ENCODE measurements around the gene TEX35. TPM values are rescaled to one million over a fixed set of nuclear protein-coding genes. Genes with fewer than 3 reads are reported as not detected.

The TEX35 gene
- total and polyA plus RNA-seq, 5 donors from 2014 or later = not detected

- Mint-ChIP-seq H3K27me3 (no peaks in the 10 kb centered on the region), H3K36me3 (no peaks in the 10 kb centered on the region), H3K27ac (no peak overlapping the region), H3K9me3 (peaks cover 0 to 1% (median 0%) of the 10 kb centered on the region in 7 donors), H3K4me1 (no peaks in the 10 kb centered on the region), H3K4me3 (no peak overlapping the region)
- Histone ChIP-seq H3K9me3 (ENCODE audit: control insufficient read depth in 2 of 2, low read length in 2 of 2) (no peaks in the 10 kb centered on the region), H3K4me3 (ENCODE audit: low read depth, low read length) (no peak overlapping the region), H3K27me3 (ENCODE audit: control insufficient read depth, insufficient read depth, low read length) (no peaks in the 10 kb centered on the region), H3K27ac (ENCODE audit: insufficient read depth, low read length, poor library complexity, severe bottlenecking) (no peak overlapping the region), H3K4me1 (ENCODE audit: control insufficient read depth, insufficient read depth, low read length, poor library complexity, severe bottlenecking) (no peaks in the 10 kb centered on the region), H3K36me3 (ENCODE audit: control insufficient read depth, insufficient read depth, low read length) (no peaks in the 10 kb centered on the region)
- DNase-seq = no peak
- no peak for ATAC-seq (ENCODE audit: low read depth in 2 of 2)
Observed at GRCh38 chr1:178509414-178510007, 3.4 kb upstream of the TEX35 start.

- no peaks in the 10 kb centered on the region for H3K27me3 Mint-ChIP-seq
- H3K27me3 ChIP-seq (ENCODE audit: control insufficient read depth, insufficient read depth, low read length) = no peaks in the 10 kb centered on the region
- no peak overlapping the region for H3K4me3 Mint-ChIP-seq
- no peak overlapping the region for H3K4me3 ChIP-seq (ENCODE audit: low read depth, low read length)
- H3K36me3 Mint-ChIP-seq = no peaks in the 10 kb centered on the region
- no peak for ATAC-seq (ENCODE audit: low read depth in 2 of 2)
- H3K27ac ChIP-seq (ENCODE audit: insufficient read depth, low read length, poor library complexity, severe bottlenecking) = no peak overlapping the region
- no peak for DNase-seq
- H3K9me3 Mint-ChIP-seq = peaks cover 0 to 1% (median 0%) of the 10 kb centered on the region in 7 donors
- no peaks in the 10 kb centered on the region for H3K9me3 ChIP-seq (ENCODE audit: control insufficient read depth in 2 of 2, low read length in 2 of 2)
- no peaks in the 10 kb centered on the region for H3K4me1 ChIP-seq (ENCODE audit: control insufficient read depth, insufficient read depth, low read length, poor library complexity, severe bottlenecking)
- no peaks in the 10 kb centered on the region for H3K4me1 Mint-ChIP-seq
- H3K27ac Mint-ChIP-seq = no peak overlapping the region
- no peaks in the 10 kb centered on the region for H3K36me3 ChIP-seq (ENCODE audit: control insufficient read depth, insufficient read depth, low read length)
Observed at GRCh38 chr1:178510155-178510554, 2.8 kb upstream of the TEX35 start.

DNA sequence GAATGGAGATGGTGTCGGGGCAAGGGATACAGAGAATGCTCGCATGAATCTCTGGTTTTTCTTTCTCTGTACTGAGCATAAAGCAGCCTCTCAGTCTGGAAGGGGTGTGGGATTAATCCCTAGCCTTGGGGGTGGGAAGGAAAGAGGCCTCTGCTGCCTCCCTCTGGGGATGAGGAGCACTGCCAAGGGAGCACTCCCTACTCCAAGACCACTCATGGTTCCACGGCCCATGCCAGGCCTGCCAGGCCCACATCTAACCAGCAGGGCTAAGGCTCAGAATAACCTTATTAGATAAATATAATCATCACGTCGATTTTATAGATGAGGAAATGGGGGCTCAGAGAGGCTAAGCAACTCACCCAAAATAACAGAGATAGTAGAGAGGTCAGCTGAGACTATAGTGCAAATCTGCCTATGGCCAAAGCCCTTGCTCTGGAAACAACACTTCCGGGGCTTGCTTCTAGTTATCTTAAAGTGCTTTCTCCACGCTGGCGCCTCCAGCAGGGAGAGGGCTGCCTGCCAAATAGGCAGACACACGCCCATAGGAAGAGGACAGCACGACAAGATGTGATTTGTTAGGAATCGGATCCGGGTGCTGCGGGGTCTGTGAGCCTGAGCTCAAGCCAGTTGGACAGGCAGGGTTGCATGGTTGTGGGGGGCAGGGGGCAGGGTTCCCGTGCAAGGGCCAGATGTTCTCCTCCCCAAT lies 522 bp downstream of the TEX35 start:
- Mint-ChIP-seq H3K4me3 (no peak overlapping the region), H3K27ac (no peak overlapping the region), H3K36me3 (no peaks in the 10 kb centered on the region), H3K9me3 (peaks cover 0 to 1% (median 0%) of the 10 kb centered on the region in 7 donors), H3K4me1 (no peaks in the 10 kb centered on the region), H3K27me3 (no peaks in the 10 kb centered on the region)
- no peak overlapping the region for H3K4me3 ChIP-seq (ENCODE audit: low read depth, low read length)
- no peak overlapping the region for H3K27ac ChIP-seq (ENCODE audit: insufficient read depth, low read length, poor library complexity, severe bottlenecking)
- H3K4me1 ChIP-seq (ENCODE audit: control insufficient read depth, insufficient read depth, low read length, poor library complexity, severe bottlenecking) = no peaks in the 10 kb centered on the region
- no peak for DNase-seq
- no peaks in the 10 kb centered on the region for H3K27me3 ChIP-seq (ENCODE audit: control insufficient read depth, insufficient read depth, low read length)
- no peaks in the 10 kb centered on the region for H3K36me3 ChIP-seq (ENCODE audit: control insufficient read depth, insufficient read depth, low read length)
- H3K9me3 ChIP-seq (ENCODE audit: control insufficient read depth in 2 of 2, low read length in 2 of 2) = no peaks in the 10 kb centered on the region
- ATAC-seq (ENCODE audit: low read depth in 2 of 2) = no peak

DNA sequence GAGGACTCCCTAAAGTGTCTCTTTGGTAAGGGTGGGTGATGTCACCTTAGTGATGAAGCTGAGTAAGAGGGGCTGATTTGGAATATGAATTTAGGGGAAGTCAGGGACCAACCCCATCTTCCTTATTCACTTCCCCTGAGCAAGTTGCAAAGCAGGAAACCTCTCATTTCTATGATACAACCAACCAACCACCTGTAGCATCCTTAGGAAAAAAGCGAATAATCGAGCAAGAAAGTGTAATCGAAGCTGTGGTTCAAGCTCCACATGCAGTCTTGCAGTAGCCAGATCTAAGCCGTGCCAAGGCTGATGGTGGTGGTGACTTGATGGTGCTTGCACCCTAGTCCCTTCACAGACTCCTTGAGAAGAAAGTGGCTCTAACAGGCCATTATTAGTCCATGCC lies 3.2 kb downstream of the TEX35 start:
- peaks cover 4% of the 10 kb centered on the region for H3K27me3 Mint-ChIP-seq
- H3K9me3 ChIP-seq (ENCODE audit: control insufficient read depth in 2 of 2, low read length in 2 of 2) = no peaks in the 10 kb centered on the region
- no peak for DNase-seq
- no peak overlapping the region for H3K4me3 Mint-ChIP-seq
- no peak overlapping the region for H3K27ac Mint-ChIP-seq
- H3K36me3 ChIP-seq (ENCODE audit: control insufficient read depth, insufficient read depth, low read length) = no peaks in the 10 kb centered on the region
- no peaks in the 10 kb centered on the region for H3K36me3 Mint-ChIP-seq
- H3K27ac ChIP-seq (ENCODE audit: insufficient read depth, low read length, poor library complexity, severe bottlenecking) = no peak overlapping the region
- H3K27me3 ChIP-seq (ENCODE audit: control insufficient read depth, insufficient read depth, low read length) = no peaks in the 10 kb centered on the region
- no peak overlapping the region for H3K4me3 ChIP-seq (ENCODE audit: low read depth, low read length)
- no peaks in the 10 kb centered on the region for H3K4me1 Mint-ChIP-seq
- no peaks in the 10 kb centered on the region for H3K4me1 ChIP-seq (ENCODE audit: control insufficient read depth, insufficient read depth, low read length, poor library complexity, severe bottlenecking)
- H3K9me3 Mint-ChIP-seq = peaks cover 0 to 1% (median 0%) of the 10 kb centered on the region in 7 donors
- no peak for ATAC-seq (ENCODE audit: low read depth in 2 of 2)

DNA sequence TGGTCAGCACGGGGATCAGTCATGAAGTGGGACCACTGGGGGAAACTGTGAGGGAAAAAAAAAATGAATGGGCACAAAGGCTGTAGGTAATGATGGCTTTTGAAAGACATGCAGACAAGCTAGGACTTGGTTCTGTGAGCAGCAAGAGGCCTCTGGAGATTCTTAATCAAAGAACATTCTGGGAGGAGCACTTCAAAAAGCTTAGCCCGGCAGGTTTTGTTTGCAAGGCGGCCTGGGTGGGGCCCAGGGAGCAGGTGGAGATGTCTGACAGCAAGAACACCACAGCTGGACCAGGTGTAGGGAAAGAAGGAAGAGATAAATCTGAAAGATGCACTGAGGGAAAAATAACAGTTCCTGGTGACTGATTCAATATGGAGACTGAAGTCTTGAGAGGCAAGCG lies 6.0 kb downstream of the TEX35 start:
- no peaks in the 10 kb centered on the region for H3K9me3 ChIP-seq (ENCODE audit: control insufficient read depth in 2 of 2, low read length in 2 of 2)
- no peaks in the 10 kb centered on the region for H3K9me3 Mint-ChIP-seq
- no peaks in the 10 kb centered on the region for H3K4me1 ChIP-seq (ENCODE audit: control insufficient read depth, insufficient read depth, low read length, poor library complexity, severe bottlenecking)
- no peaks in the 10 kb centered on the region for H3K36me3 ChIP-seq (ENCODE audit: control insufficient read depth, insufficient read depth, low read length)
- H3K36me3 Mint-ChIP-seq = no peaks in the 10 kb centered on the region
- no peak for DNase-seq
- no peak overlapping the region for H3K4me3 Mint-ChIP-seq
- H3K27me3 Mint-ChIP-seq = peaks cover 4% of the 10 kb centered on the region
- no peak overlapping the region for H3K4me3 ChIP-seq (ENCODE audit: low read depth, low read length)
- H3K27ac ChIP-seq (ENCODE audit: insufficient read depth, low read length, poor library complexity, severe bottlenecking) = no peak overlapping the region
- H3K27me3 ChIP-seq (ENCODE audit: control insufficient read depth, insufficient read depth, low read length) = no peaks in the 10 kb centered on the region
- no peak for ATAC-seq (ENCODE audit: low read depth in 2 of 2)
- no peak overlapping the region for H3K27ac Mint-ChIP-seq
- H3K4me1 Mint-ChIP-seq = no peaks in the 10 kb centered on the region

GRCh38 chr1:178520803-178521202 lies 7.9 kb downstream of the TEX35 start:
- no peaks in the 10 kb centered on the region for H3K9me3 ChIP-seq (ENCODE audit: control insufficient read depth in 2 of 2, low read length in 2 of 2)
- Mint-ChIP-seq H3K27me3 (peaks cover 4% of the 10 kb centered on the region), H3K27ac (no peak overlapping the region), H3K9me3 (no peaks in the 10 kb centered on the region), H3K36me3 (no peaks in the 10 kb centered on the region), H3K4me3 (no peak overlapping the region), H3K4me1 (no peaks in the 10 kb centered on the region)
- H3K27ac ChIP-seq (ENCODE audit: insufficient read depth, low read length, poor library complexity, severe bottlenecking) = no peak overlapping the region
- no peak overlapping the region for H3K4me3 ChIP-seq (ENCODE audit: low read depth, low read length)
- H3K36me3 ChIP-seq (ENCODE audit: control insufficient read depth, insufficient read depth, low read length) = no peaks in the 10 kb centered on the region
- no peaks in the 10 kb centered on the region for H3K4me1 ChIP-seq (ENCODE audit: control insufficient read depth, insufficient read depth, low read length, poor library complexity, severe bottlenecking)
- H3K27me3 ChIP-seq (ENCODE audit: control insufficient read depth, insufficient read depth, low read length) = no peaks in the 10 kb centered on the region
- no peak for DNase-seq
- no peak for ATAC-seq (ENCODE audit: low read depth in 2 of 2)

- Mint-ChIP-seq H3K4me1 (no peaks in the 10 kb centered on the region), H3K36me3 (no peaks in the 10 kb centered on the region), H3K27me3 (peaks cover 4% of the 10 kb centered on the region), H3K9me3 (no peaks in the 10 kb centered on the region), H3K27ac (no peak overlapping the region), H3K4me3 (no peak overlapping the region)
- Histone ChIP-seq H3K9me3 (ENCODE audit: control insufficient read depth in 2 of 2, low read length in 2 of 2) (no peaks in the 10 kb centered on the region), H3K27ac (ENCODE audit: insufficient read depth, low read length, poor library complexity, severe bottlenecking) (no peak overlapping the region), H3K36me3 (ENCODE audit: control insufficient read depth, insufficient read depth, low read length) (no peaks in the 10 kb centered on the region), H3K4me1 (ENCODE audit: control insufficient read depth, insufficient read depth, low read length, poor library complexity, severe bottlenecking) (no peaks in the 10 kb centered on the region), H3K4me3 (ENCODE audit: low read depth, low read length) (no peak overlapping the region), H3K27me3 (ENCODE audit: control insufficient read depth, insufficient read depth, low read length) (no peaks in the 10 kb centered on the region)
- no peak for ATAC-seq (ENCODE audit: low read depth in 2 of 2)
- no peak for DNase-seq
Observed at GRCh38 chr1:178521241-178521640, 8.3 kb downstream of the TEX35 start.

GRCh38 chr1:178527117-178527516 lies 14.2 kb downstream of the TEX35 start:
- H3K27ac Mint-ChIP-seq = no peak overlapping the region
- Histone ChIP-seq H3K9me3 (ENCODE audit: control insufficient read depth in 2 of 2, low read length in 2 of 2) (no peaks in the 10 kb centered on the region), H3K36me3 (ENCODE audit: control insufficient read depth, insufficient read depth, low read length) (no peaks in the 10 kb centered on the region), H3K4me1 (ENCODE audit: control insufficient read depth, insufficient read depth, low read length, poor library complexity, severe bottlenecking) (peaks cover 2% of the 10 kb centered on the region), H3K4me3 (ENCODE audit: low read depth, low read length) (no peak overlapping the region), H3K27ac (ENCODE audit: insufficient read depth, low read length, poor library complexity, severe bottlenecking) (no peak overlapping the region), H3K27me3 (ENCODE audit: control insufficient read depth, insufficient read depth, low read length) (no peaks in the 10 kb centered on the region)
- H3K4me1 Mint-ChIP-seq = no peaks in the 10 kb centered on the region
- H3K9me3 Mint-ChIP-seq = no peaks in the 10 kb centered on the region
- DNase-seq = no peak
- H3K4me3 Mint-ChIP-seq = no peak overlapping the region
- H3K36me3 Mint-ChIP-seq = no peaks in the 10 kb centered on the region
- no peak for ATAC-seq (ENCODE audit: low read depth in 2 of 2)
- no peaks in the 10 kb centered on the region for H3K27me3 Mint-ChIP-seq
